Omental fat pad (tissue), 4 donors: ENCODE results near the gene DPP6. TPM values are rescaled to one million over a fixed set of nuclear protein-coding genes. Genes with fewer than 3 reads are reported as not detected.

Experiments
- ATAC-seq: fragments of 150-250 bp; one replicate; pipeline ENCODE4 v1.9.1; 2016; ENCODE audit warnings: mild to moderate bottlenecking, moderate library complexity; ENCODE audit not compliant: low FRiP score
- DNase-seq: peaks from one replicate; pipeline ENCODE4 v3.0.0-alpha.2; 2019; ENCODE audit warnings: low spot score
- total RNA-seq, 4 donors: library from RNA; depleted of rRNA; stranded (reverse); fragments of >200 nt; gene quantifications; one replicate each; pipeline ENCODE4 v1.1.0, GENCODE V29; 2016
- TF ChIP-seq, protein P1 (sequence below), 3 donors: fragments of 450-650 bp; IDR thresholded peaks; one replicate each; pipeline ENCODE4 v1.5.1; 2016 to 2017; ENCODE audit warnings: antibody characterized with exemption in 3 of 3, mild to moderate bottlenecking in 3 of 3, moderate library complexity in 2 of 3

The DPP6 gene
- total RNA-seq, 4 donors from 2014 or later, result 0.13 to 1.8 (median 1.3) TPM

DNA sequence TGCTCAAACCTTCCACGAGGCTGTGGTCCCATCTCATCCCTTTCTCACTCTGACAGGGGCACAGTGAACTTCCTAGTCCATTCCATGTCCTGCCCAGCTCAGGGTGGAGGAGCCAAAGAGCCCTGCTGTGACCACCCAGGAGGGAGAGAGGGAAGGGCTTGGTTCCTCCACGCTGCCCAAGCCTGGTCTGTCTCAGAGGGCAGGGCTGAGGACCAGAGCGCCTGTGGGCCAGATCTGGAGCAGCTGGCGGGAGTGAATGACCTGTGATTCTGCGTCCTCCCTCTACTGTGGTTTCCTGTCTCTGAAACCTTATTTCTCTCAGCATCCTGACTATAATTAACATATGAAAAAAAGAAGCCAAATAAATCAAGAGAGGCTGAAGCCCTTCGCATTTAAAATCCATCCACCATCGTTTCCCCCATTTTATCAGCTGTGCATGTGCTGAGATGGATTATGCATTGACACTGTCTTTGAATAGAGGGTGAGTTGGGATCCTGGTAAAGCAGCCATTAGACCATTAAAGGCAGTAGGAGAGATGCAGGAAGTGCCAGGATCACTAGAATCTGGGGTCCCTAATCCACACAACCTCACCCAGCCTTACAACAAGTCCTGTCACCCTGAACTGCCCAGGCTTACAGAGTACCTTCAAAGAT, 165.6 kb downstream of the DPP6 start:
- TF ChIP-seq, protein P1, sequence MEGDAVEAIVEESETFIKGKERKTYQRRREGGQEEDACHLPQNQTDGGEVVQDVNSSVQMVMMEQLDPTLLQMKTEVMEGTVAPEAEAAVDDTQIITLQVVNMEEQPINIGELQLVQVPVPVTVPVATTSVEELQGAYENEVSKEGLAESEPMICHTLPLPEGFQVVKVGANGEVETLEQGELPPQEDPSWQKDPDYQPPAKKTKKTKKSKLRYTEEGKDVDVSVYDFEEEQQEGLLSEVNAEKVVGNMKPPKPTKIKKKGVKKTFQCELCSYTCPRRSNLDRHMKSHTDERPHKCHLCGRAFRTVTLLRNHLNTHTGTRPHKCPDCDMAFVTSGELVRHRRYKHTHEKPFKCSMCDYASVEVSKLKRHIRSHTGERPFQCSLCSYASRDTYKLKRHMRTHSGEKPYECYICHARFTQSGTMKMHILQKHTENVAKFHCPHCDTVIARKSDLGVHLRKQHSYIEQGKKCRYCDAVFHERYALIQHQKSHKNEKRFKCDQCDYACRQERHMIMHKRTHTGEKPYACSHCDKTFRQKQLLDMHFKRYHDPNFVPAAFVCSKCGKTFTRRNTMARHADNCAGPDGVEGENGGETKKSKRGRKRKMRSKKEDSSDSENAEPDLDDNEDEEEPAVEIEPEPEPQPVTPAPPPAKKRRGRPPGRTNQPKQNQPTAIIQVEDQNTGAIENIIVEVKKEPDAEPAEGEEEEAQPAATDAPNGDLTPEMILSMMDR (IDR thresholded peaks at IDR 0.05), result no peak
- ATAC-seq, result no peak
- DNase-seq, result no peak

DNA sequence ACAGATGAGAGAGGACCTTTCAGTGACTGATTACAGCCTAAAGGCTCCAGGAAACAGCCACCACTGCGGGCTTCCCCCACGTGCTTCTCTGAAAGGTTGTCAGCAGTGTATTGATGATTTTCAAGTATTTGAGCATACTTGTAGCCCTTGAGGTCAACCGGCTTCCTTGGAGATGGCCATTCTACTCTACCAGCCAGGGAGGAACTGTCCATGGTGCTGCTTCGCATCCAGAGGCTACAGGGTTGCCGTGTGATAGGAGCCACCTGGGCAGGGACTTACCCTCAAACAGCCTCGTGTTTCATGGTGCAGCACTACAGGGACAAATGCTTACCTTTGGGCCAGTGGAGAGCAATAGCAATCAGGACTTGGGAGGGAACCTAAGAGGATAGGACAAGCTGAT, 179.5 kb downstream of the DPP6 start:
- DNase-seq (no peak), ATAC-seq (no peak)
- TF ChIP-seq, protein P1 (IDR thresholded peaks at IDR 0.05), result no peak

DNA sequence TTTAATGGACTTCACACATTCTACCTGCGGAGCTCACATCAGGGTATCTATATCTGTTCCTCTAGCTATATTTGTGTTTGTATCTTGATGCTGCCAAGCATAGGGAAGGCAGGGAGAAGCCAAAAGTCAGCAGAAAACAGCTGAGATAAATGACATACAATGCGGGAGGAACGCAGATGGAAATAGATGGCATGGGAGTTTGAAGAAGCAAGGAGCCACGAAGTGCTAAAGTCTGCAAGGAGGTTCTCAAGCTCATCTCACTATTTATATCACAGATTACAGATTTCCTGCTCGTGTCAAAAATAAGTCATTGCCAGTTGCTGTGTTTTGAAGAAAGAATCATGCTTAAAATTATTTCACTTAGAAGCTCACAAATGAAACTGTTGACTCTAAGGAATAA, 180.5 kb downstream of the DPP6 start:
- no peak for DNase-seq
- no peak for ATAC-seq
- TF ChIP-seq, protein P1 (IDR thresholded peaks at IDR 0.05), result no peak

DNA sequence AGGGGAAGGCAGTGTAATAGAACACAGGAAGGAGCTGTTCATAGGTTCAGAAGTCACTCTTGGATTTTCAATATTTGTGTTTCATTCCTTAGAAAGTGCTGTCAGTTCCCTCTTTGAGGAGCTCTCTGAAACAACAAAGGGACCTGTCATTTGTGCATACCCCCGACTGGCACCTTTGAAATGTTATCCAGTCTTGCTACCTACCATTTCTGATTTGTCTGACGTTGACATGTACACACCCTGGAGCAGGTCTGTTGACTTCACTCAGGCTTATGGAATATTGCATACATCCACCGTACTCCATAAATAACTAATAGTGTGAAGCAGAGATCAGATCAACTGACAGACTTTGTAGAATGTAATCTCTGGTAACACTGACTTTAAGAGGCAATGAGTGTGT, 189.8 kb downstream of the DPP6 start:
- DNase-seq, result no peak

DNA sequence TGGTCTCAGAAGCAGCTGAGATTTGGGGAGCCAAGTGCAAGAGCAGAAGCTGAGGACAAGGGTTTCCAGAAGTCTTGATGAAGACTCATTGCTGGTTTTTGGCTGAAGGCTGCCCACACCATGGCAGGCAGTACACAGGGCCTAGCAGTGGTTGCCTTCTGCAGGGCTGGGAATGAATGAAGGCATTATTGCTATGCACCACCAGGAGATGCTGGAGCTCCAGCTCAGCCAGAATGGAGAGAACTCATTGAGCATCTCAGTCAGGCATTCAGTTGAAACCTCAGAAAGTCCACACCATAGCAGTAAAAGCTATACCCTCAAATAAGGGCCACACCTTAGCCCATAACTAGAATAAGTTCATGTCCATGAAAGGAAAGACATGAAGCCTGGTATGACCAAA, 190.5 kb downstream of the DPP6 start:
- TF ChIP-seq, protein P1 (IDR thresholded peaks at IDR 0.05), result no peak
- DNase-seq (no peak), ATAC-seq (no peak)

More for the DNA sequence above, 189.8 kb downstream of the DPP6 start:
- ATAC-seq, result no peak
- TF ChIP-seq, protein P1 (IDR thresholded peaks at IDR 0.05), result no peak

DNA sequence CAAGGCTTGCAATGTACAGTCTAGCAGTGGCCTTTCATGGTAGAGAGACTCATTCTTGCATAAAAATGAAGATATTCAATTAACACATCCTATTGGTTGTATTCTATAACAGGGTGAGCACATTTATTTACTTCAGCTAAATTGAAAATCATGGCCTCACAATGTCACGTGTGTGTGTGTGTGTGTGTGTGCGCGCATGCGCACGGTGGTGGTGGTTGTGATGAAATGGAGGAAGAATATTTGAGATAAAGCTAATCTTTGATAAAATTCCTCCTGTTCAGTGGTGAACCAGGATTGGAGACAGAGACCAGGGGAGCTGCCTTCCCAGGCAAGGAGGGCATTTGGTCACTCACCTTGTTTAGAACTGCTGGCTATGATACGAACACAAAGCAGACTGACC, 199.8 kb downstream of the DPP6 start:
- DNase-seq (no peak), ATAC-seq (no peak)
- TF ChIP-seq, protein P1 (IDR thresholded peaks at IDR 0.05), result no peak

DNA sequence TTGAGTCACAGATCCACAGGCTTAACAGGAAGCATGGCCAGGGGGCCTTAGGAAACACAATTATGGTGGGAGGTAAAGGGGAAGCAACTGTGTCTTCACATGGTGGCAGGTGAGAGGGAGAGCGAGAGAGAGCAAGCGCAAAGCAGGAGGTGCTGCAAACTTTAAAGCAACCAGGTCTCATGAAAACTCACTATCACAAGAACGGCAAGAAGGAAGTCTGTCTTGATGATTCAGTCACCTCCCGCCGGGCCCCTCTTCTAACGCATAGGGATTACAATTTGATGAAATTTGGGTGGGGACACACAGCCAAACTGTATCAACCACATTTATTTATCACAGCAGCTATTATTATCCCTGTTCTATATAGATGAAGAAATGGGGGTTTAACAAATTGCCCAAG, 201.6 kb downstream of the DPP6 start:
- no peak for DNase-seq
- ATAC-seq, result no peak
- TF ChIP-seq, protein P1 (IDR thresholded peaks at IDR 0.05), result no peak
